EL (cell line): ENCODE results near the gene MBNL2.
A peak's percentile ranks its signal among the peaks of the same experiment; 100 is the strongest.
"Not testable (repeated sequence)": the region's sequence is repeated elsewhere in the genome, so short reads cannot be mapped to it uniquely, and the experiment has no call there.

Source experiments
- DNase-seq: peaks from one replicate; pipeline ENCODE4 v3.0.0-alpha.2; 2016

Gene MBNL2

DNA sequence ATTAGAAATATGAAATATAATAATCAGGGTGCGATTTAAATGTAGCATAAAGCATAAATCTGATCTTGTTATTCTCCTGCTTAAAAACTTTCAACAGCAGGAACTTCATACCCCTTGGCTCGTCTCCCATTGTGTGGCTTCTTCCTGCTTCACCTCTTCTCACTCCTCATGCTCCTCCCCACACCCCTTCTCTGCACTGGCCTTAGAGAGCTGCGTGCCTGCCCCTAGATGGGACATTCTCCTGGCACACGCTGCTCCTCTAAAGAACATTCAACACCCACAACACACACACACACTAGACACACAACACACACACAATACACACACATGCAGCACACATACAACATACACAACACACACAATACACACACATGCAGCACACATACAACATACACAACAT, 107.2 kb downstream of the MBNL2 start:
- peak; percentile 37 for DNase-seq

- DNase-seq, result no peak
These were observed 108.3 kb downstream of the MBNL2 start for GRCh38 chr13:97330448-97330847.

- no peak for DNase-seq
These were observed 110.6 kb downstream of the MBNL2 start for GRCh38 chr13:97332742-97333141.

DNA sequence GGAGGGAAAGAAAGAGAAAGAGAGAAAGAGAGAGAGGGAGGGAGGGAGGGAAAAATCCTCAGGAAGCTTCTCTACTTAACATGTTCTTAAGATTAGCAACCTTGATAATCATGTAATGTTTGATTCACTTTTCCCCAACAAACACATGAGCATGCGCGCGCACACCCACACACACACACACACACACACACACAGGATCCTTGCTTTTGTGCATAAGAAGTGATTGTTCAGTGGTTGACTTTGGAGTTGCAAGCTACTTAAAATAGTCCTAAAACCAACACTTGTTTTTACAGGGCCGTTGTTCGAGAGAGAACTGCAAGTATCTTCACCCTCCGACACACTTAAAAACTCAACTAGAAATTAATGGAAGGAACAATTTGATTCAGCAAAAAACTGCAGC, 111.8 kb downstream of the MBNL2 start:
- no peak for DNase-seq

GRCh38 chr13:97334690-97335089, 112.6 kb downstream of the MBNL2 start:
- no peak for DNase-seq

DNA sequence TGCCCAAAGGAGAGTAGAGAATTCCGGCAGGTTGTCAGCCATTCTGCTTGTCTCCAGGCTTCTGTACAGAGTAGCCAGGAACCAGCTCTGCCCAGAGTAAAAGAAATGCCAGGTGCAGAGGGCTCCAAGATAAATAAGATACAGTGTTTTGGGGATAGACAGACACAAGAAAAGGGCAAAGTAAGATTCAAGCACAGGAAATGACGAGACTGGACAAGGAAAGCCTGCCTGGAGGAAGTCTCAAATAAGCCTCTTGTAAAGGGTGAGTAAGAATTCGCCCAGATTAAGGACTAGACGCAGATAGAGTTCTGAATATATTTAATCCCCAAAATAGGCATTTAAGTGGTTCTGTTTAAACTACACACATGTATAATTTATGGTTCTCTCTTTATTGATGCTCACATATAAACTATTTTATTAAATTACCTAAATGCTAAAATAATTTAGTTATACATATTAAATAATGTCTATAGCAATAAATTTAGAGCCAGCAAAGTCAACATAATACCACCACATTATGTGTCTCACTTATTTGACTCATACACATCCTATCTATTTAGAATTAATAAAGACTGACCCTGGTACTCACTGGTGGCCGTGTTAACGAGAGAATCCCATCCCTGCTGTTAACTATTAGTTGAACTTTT, 113.5 kb downstream of the MBNL2 start:
- DNase-seq, result no peak

DNA sequence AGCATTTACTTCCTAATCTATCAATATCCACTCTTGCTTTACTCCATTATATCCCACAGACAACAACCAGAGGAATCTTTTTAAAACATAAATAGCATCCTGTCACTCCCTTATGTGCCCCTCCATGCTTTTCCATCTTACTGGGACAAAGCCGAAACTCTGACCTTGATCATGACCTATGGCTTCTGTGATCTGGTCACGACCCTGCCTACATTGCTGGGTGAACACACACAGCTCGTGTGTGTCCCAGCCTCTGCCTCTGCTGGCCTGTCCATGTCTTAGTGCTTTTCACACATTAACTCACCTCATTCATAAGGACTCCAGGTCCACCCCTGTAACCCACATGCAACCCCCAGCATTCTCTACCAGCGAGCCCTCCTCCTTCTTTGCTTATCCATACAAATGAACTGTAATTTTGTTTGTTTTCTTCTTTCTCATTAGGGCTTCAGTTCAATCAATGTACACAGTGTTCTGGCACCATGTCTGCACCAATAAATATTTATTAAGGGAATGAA, 115.9 kb downstream of the MBNL2 start:
- no peak for DNase-seq

- no peak for DNase-seq
These were observed 116.4 kb downstream of the MBNL2 start for GRCh38 chr13:97338571-97338970.

- peak; percentile 92 for DNase-seq
These were observed 117.2 kb downstream of the MBNL2 start for GRCh38 chr13:97339019-97339987.

DNA sequence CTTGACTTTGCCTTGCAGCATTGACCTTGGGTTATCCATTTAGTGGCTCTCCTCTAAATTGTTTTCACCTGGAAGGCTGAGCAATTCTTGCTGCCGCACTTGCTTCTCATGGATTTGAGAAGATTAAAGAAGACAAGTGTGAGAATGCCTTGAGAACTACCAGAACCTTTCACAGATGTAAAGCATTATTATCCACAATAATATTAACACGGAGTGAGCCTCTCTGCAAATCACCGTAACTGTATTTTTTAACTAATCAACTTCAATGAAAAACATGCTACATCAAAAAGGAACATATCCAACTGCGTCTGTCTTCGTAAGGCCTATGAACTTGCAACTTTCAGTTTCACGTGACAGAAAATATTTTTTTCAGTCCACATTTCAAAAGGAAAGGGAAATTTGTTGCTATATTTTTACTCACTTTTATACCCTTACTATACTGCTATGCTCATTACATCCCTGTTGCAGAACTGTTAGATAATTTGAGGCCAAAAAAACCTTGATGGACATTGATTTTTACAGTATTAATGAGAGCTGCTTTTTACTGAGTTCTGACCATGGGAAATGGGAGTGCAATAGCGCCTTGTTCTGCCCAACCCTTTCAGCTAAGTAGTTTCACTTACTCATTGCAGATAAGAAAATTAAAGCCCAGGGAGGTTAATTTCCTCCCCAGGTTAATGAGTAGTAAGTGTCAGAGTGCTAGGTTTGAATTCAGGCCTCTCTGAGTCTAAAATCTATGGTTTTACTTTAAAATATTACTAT, 118.0 kb downstream of the MBNL2 start:
- DNase-seq, result no peak

- peak; percentile 25 for DNase-seq
These were observed 119.0 kb downstream of the MBNL2 start for GRCh38 chr13:97341135-97341534.

- no peak for DNase-seq
These were observed 120.0 kb downstream of the MBNL2 start for GRCh38 chr13:97342136-97342535.

GRCh38 chr13:97342936-97343335, 120.8 kb downstream of the MBNL2 start:
- no peak for DNase-seq

DNA sequence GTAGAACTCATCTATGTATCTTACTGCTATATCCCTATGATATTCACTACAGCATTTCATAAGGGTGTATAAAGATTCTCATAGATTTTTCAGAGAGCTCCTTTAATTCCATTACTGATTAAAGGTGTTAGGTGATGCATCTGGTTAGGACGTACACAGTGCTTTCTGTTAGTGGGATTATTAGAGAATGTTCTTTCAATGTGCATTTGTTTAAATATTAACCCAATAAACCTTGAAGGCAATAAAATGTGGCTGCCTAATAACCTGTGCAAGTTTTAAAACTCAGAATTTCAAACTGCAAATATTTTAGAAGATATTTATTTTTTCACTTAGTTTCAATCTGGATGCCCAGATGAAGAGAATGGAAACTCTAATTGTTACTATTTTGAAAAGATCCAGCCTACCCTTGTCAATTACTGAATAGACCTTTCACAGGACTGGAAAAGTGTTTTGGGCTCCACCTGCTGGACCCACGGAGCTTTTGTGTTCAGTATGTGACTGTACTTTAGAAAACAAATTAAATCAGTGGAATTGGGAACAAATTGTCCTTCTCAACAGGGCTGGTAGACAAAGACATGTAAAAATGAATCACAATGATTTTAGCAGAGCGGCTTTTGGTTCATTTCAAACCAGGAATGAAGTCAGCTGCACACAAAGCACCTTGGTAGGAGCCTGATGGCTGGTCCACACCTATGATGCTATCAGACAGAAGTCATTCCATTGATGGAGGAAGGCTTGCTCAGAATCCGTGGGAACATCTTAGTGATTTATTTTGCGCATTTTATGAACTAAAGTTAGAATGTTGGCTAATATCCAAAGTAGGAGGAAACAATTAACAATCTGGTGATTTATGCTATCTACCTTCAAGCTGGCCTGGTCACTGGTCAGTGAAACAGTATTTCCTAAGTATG, 122.4 kb downstream of the MBNL2 start:
- peak; percentile 69 for DNase-seq

GRCh38 chr13:97346097-97346496, 124.0 kb downstream of the MBNL2 start:
- DNase-seq, result no peak

DNA sequence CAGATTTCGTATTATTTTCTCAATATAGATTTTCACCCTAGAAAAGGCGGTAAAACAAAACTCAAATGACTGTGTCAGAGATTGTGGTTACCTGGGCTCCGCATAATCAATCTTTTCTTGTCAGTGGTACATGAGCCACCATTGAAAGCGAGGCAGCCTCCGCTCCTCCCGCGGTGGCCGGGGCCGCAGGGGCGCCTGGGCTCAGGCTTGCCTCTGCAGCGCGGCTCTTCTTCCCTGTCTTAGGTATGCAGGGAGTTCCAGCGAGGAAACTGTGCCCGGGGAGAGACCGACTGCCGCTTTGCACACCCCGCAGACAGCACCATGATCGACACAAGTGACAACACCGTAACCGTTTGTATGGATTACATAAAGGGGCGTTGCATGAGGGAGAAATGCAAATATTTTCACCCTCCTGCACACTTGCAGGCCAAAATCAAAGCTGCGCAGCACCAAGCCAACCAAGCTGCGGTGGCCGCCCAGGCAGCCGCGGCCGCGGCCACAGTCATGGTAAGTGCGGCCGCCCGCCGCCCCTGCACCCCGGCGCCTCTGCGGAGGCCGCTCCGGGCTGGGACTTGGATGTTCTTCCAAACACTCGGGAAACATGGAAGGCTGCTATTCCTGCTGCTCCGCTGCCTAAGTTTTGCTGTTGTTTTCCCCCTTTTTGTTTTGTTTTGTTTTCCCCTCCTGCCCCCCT, 124.6 kb downstream of the MBNL2 start:
- no peak for DNase-seq

GRCh38 chr13:97347255-97347932, 125.3 kb downstream of the MBNL2 start:
- DNase-seq, result no peak

DNA sequence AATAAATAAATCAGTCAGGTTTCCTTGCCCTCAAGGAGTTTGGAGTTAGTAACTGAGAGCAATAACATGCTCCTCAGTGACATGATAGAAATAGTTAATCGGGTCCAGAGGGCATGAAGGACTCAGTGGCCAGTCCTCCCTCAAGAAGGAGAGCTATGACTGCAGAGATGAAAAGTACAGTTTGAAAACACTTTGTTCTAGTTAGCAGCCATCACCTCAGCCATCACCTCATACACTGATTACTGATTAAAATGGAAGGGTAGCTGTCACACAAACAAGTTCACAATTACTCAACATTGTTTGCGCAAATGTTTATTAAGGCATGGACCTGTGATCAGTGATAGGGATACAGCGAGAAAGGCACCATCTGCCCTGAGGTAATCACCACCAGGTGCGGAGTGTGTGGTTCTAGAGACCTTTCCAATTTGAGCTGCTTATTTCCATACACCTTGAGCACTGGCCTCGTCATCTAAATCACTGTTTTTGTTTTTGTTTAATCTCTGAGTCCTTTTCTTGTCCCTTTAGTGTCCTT, 126.5 kb downstream of the MBNL2 start:
- no peak for DNase-seq

DNA sequence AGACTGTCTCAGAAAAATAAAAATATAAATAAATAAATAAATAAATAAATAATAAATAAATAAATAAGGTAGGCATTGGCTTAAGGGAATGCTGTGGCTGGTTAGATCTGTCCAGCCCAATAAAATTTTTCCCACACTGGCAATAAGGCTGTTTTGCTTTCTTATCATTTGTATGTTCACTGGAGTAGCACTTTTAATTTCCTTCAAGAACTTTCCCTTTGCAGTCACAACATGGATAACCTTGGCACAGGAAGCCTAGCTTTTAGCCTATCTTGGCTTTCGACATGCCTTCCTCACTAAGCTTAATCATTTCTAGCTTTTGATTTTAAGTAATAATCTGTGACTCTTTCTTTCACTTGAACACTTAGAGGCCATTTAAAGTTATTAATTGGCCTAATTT, 129.9 kb downstream of the MBNL2 start:
- not testable (repeated sequence) for DNase-seq

GRCh38 chr13:97352815-97353214, 130.7 kb downstream of the MBNL2 start:
- no peak for DNase-seq
